ENCODE data around the gene SLBP.
"Not testable (repeated sequence)": the region's sequence is repeated elsewhere in the genome, so short reads cannot be mapped to it uniquely, and the experiment has no call there.

The SLBP gene

DNA sequence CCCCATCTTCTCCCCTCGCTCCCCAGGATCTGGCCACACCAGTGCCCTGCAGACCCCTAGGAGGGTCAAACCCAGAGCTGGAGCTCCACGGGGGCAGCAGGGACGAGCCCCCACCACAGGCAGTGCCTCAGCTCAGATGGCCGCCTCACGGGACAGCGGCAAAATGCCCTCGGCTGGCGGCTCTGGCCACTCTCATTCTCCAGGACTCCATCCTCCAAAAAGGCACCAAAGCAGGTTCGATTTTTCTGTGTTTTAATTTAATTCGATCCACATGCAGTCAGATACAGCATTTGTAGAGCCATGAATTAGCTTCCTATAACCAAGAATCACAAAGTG, 36.3 kb downstream of the SLBP start:
- no peak for DNase-seq (ENCODE audit: low read depth)

DNA sequence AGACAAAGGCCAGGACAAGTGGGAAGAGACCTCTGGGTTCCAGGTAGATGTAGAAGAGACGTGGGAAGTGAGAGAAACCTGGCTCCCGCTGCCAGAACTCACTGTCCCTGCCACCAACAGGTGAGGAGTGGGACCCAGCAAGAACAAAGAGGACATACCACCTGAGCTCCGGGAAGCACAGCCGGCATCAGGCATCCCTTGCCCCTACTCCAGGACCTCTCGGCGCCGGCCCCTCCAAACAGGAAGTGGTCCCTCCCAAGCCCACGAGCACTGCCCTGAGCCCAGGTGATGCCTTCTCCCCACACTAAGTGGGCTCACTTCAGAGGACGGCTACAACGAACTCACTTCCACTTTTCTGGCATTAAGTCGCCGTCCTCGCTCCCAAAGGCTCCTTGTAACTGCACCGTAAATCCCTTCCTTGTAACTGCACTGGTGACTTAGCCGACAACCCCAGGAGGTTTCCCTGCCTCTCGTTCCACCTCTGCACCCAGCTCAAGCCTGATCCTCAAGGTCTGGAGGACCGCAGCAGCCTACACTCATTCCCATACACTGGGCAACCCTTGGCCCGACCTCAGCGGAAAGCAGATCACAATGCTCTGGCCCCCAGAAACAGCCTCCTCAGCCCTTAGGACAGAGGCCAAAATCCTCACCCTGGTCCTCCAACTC, 36.9 kb downstream of the SLBP start:
- no peak for DNase-seq (ENCODE audit: low read depth)

DNA sequence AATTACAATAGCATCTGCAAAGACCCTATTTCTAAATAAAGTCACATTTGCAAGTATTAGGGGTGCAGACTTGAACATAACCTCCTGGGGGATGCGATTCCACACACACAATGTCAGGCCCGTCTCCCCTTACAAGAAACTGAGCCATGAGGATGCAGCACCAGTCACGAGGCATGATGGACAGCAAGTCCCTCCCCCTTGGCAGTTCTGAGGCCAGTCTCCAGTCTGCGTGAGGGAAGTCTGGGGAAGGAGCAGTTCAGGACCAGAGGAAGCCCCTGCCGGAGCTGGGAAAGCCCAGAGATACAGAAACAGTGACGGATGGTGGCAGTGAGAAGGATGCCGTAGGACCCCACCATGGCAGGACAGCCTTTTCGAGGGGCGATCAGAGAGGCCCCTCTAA, 37.4 kb downstream of the SLBP start:
- no peak for DNase-seq (ENCODE audit: low read depth)

DNA sequence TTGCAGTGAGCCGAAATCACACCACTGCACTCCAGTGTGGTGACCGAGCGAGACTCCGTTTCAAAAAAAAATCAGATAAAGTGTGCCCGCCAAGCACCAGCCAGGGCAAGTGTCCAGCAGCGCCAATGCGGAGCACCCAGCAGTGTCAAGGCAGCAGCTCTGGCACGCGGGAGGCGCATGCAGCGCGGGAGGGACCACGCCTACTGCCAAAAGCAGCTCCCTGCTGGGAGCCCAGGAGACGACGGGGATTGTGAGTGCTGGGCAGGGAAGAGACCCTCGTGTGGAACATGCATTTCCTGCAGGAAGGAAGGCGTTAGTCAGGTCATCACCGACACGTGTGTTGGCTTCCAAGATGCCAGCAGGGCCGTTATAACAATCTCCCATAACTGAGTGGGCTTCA, 38.4 kb downstream of the SLBP start:
- DNase-seq (ENCODE audit: low read depth): no peak

DNA sequence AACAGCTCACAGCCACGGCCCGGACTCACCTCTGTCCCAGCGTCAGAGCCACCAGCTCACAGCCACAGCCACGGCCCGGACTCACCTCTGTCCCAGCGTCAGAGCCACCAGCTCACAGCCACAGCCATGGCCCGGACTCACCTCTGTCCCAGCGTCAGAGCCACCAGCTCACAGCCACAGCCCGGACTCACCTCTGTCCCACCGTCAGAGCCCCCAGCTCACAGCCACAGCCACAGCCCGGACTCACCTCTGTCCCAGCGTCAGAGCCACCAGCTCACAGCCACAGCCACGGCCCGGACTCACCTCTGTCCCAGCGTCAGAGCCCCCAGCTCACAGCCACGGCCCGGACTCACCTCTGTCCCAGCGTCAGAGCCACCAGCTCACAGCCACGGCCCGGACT, 41.1 kb downstream of the SLBP start:
- DNase-seq (ENCODE audit: low read depth): not testable (repeated sequence)

DNA sequence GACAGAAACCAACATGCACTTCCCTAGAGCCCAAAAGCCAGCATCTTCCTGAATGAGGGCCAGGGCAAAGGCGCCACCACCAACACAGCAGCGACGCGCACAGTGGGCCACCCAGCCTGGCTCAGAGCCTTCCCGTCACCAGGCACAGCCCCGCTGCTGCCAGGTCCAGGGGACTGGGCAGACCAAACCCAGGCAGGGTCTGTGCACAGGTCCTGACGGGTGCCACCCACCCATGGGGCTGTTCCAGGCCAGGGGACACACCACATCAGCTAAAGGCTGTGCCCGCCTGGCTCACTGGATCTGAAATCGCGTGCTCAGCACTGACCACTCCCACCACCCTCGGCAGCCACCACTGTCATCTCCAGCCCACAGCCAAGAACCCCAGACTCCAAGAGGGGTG, 41.8 kb downstream of the SLBP start:
- DNase-seq (ENCODE audit: low read depth): no peak

DNA sequence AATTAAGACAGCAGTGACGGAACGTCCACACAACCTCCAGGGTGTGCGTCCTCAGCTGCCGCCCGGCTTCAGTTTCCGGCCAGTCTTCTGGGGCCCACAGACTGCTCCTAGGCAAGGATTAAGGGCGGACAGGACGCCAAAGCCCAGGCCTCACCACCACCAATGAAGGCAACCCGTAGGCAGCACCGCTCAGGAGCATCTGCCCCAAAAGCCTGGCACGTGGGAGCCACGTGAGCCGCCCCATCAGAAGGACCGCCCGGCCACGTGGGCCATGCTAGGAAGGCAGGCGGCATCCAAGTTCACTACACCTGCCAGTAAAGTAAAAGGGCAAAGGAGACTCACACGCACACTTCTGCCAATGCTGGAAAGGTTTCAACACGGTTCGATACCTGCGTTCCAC, 42.3 kb downstream of the SLBP start:
- DNase-seq (ENCODE audit: low read depth): no peak

DNA sequence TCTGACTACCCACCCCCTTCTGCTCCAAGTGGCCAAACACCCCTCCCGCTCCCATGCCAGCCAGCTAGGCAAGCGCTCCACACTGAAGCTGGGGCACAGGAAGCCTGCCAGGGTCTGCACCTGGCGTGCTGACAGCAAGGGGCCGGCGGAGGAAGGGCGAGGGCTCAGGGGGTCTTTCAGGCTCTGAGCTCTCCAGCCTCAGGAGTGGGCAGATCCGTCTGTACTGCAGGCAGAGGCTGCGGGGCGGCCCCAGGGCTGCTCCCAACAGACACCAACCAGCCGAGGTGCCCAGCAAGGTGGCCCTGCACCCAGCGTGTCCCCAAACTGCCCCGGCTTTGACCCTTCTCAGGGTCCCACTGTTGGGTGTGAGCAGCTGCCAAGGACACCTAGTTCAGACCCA, 42.8 kb downstream of the SLBP start:
- no peak for DNase-seq (ENCODE audit: low read depth)

DNA sequence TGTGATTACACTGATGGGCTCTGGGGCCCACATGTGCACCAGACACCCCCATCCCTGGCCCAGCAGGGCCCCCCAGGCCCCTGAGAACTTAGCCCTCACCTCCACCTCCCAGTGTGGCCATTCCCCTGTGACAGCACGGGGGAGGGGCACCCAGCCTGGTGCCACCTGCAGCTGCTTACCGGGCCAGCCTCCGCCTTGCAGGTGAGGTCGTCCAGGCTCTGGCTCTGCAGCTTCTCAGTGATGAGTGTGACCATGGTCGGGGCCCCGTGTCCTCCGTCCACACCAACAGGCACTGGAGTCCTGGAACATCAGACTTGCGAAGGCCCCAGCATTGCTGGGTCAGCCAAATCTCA, 43.7 kb downstream of the SLBP start:
- no peak for DNase-seq (ENCODE audit: low read depth)

DNA sequence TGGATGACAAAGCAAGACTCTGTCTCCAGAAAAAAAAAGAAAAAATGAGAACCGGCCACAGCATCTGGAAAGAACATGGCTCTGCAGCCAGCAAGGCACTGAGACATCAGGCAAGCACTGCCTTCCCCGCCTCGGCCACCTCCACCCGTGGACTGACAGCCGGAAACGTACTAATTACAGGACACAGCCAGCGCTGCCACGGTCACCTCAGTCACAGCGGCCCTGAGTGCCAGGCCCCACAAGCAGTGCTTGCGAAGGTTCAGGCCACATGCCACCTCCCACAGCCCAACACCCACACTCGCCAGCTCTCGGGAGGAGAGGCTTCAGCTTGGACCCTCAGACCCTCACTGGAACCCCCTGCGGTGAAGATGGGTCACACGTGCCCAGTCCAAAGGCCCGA, 44.8 kb downstream of the SLBP start:
- DNase-seq (ENCODE audit: low read depth): no peak

DNA sequence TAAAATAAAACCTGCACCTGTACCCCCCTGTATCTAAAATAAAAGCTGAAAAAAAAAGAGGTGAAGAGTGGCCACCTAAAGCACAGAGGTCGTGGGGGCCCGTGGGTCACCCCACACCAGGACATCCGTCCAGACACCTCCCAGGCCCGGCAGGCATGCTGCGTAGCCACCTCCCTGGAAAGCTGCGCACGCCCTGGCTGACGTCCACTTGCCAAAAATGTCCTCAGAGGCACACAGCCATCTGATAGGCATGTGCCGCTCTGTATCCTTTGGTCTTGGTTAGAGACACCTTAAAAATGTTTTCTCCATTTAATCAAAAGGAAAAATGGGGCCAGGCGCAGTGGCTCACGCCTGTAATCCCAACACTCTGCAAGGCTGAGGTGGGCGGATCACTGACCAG, 45.7 kb downstream of the SLBP start:
- no peak for DNase-seq (ENCODE audit: low read depth)

DNA sequence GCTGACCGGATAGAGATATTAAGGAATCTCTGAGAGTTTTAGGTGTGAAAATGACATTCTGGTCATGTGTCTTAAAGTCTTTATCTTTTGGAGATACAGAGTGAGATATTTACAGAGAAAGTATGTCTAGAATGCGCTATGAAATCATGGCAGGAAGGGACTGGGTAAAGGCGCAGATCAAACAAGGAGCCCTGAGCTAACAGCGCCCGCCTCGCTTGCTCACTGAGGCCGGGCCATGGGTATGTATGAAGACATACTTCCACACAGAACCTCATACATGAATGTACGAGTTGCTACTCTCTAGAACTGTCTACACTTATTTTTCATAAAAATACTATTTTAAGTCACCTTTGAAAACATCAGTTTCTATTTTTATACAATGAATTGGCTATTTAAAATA, 48.0 kb downstream of the SLBP start:
- DNase-seq (ENCODE audit: low read depth): no peak

DNA sequence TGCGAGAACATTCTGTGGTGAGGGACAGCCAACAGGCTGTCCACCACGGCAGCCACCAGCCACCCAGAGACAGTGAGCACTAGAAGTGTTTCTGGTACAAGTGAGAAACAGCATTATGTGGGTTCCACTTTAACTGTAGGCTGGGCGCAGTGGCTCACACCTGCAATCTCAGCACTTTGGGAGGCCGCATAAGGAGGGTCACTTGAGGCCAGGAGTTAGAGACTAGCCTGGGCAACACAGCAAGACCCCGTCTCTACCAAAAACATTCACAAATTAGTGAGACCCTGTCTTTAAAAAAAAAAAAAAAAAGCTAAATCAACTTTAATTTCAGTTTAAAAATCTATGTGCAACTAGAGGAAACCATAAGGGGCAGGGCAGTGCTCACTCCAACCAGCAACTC, 48.6 kb downstream of the SLBP start:
- no peak for DNase-seq (ENCODE audit: low read depth)

DNA sequence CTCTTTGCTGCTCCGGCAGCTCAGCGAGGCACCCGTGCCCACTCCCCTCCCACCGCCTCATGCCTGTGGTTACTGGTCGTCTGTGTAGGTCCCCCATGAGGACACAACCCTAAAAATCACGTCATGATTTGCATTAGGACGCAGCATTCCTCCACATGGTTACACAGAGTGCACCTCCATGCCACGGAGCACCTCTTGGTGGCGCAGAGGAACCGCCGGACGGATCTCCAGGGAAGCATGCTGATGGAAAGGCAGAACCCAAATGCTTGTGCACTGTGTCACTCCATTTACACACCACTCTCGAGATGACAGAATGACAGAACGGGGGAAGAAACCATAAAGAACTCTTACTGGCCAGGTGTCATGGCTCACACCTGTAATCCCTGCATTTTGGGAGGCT, 50.4 kb downstream of the SLBP start:
- no peak for DNase-seq (ENCODE audit: low read depth)

DNA sequence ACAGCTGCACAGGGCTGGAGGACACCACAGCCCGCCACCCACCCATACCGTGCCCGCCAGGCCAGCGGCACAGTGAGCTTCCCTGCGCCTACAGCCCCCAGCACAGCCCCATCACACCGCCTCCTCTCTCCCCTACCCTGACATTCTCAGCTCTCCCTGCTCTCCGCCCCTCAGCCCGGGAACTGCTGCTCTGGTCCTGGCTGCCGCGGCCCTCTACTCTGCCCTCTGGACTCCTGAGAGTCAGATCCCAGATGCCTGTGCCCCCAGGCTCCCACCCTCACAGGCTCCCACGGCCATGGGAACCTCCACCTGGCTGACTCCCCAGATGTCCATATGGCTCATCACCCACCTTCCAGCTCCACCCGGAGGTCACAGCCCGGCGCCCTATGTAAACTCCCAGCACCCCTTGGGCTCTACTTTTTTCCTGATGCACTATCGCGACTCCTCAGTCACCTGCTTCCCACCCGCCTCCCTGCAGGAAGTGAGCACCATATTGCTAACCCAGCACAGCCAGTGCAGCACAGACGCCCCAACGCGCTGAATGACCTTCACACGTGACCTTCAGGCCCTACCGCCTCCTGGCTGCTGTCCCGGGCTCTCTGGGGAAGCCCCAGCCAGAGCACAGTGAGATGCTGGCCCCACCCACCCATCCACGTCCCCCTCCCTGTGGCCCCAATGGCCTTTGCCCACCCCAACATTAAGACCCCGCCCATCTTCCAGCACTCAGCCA, 51.0 kb downstream of the SLBP start:
- DNase-seq (ENCODE audit: low read depth): no peak

DNA sequence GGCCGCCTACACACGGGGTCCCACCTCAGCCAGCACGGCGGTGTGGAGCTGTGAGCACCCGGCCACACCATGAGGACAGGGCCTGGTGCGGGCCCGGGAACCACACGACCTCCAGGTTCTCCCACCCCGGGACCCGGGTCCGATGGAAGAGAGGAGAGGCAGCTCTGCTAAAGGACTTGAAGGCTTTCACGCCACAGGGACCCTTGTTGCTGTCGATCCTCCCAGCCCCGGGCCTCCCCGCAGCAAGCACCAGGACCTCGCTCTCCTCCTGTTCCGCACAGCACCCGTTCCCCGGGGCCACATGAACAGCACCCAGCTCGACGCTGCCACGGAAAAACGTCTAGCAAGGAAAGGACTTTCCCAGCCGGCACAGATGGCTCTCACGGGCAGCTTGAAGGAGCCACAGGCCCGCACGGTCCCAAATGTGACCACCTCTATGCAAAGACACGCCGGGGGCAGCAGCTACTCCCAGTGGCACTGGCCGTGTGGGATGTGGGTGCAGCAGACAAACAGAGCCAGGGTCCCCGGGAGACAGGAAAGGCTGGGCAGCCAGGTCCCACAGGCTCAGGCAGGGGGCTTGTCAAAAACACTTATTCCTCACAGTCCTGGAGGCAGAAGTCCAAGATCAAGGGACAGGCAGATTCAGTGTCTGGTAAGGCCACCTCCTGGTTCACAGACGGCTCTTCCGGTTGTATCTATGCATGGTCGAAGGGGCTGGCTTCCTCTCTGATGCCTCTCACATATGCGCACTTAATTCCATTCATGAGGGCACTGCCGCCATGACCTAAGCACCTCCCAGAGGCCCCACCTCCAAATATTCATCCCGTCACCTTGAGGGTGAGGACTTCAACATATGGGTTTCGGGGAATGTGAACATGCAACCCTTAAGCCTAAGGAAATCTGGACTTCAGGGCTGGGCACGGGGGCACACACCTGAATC, 52.7 kb downstream of the SLBP start:
- DNase-seq (ENCODE audit: low read depth): no peak

DNA sequence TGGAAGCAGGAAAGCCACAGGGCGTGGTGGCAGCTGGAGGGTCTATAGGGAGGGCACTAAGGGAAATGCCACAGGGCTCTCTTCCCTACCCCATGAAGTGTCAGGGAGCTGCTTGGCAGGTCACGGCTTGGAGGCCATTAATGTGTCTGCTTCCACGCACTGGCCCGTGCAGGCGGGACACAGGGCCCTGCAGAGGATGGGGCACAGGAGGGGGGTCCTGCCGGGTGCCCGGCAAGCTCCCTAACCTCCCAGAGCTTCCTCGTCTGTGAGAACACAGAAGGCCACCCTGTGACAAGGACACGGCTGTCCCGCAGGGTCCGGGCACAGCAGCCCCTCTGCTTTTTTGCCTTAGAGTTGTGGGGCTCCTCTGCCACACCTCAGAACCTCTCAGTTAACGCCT, 53.5 kb downstream of the SLBP start:
- DNase-seq (ENCODE audit: low read depth): no peak

DNA sequence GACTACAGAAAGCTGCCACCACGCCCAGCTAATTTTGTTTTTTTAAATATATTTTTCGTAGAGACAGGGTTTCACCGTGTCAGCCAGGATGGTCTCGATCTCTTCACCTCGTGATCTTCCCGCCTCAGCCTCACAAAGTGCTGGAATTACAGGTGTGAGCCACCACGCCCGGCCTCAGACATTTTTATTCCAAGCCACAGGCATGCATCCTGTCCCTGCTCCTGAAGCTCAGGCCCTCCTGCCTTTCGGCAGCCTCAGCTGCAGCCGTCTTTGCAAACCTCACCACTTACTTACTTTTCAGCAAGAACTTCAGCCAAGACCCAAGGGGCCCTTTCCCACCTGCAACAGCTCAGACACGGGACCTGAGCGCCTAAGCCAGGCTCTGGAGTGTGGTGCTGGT, 54.0 kb downstream of the SLBP start:
- no peak for DNase-seq (ENCODE audit: low read depth)

DNA sequence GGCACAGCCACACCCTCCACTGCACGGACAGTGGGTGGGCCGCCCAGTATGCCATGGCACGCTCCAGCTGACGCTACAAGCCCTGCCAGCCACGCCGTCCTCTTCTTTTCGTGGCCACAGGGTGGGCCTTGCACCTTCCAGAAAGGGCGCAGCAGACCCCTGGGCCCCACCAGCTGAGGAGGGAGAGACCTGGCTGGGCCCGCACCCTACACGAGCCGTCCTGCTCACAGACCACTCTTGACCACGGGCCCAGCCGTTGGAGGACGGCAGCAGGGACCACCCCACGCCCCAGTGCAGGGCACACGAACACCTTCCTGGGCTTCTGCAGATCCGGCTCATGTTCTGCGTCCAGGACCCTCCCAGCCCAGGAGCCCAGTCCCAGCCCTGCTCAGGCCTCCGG, 55.1 kb downstream of the SLBP start:
- no peak for DNase-seq (ENCODE audit: low read depth)

DNA sequence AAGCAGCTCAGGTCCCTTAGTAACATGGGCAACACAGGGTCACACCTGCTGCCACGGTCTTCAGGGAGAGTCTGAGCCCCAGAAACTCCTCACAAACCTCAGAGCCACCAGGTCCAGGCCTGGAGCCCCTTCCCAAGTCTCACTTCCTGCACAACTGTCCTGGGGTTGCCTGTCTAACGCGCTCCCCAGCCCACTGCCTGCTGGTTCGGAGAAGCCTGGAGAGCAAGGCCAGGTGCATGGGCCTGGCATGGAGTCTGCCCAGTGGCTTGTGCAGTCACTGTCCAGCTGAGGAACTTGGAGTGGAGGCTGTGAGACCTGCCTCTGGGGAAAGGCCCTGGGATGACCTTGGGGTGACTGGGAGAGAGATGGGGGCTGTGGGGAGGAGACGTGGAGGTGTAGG, 56.0 kb downstream of the SLBP start:
- DNase-seq (ENCODE audit: low read depth): no peak

DNA sequence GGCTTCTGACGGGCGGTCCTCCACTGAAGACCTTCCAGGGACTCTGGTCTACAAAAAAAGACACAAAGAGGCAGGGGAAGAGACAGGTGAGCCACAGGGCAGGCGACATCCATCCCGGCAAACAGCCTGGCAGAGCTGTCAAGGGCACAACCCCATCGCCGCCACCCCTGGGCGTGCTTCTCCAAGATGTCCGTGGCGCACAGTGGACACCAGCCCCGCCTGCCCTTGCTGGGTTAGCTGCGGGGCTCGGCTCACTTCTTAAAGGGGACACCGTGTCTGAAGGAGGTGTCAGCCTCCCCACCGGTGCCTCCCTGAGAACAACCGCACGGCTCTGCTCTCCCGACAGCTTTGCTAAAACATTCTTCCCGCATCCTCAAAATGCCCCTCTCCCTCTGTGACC, 56.4 kb downstream of the SLBP start:
- DNase-seq (ENCODE audit: low read depth): no peak

DNA sequence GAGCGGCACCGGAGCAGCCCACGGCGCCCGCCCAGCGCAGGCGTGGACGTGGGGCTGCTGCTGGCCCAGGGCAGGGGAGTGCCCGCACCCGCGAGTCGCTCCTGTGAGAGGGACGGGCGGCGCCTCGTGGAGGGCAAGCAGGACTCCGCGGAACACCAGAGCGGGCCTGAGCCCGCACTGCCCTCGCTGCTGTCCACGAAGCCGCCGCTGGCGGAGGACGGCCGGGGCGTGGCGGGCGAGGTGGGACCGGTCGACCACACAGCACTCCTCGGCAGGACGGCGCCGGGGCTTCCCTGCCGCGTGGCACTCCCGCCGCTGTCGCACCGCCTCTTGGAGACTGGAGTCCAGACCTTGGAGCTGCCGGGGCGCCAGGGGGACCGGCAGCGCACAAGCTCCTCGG, 57.0 kb downstream of the SLBP start:
- DNase-seq (ENCODE audit: low read depth): no peak

DNA sequence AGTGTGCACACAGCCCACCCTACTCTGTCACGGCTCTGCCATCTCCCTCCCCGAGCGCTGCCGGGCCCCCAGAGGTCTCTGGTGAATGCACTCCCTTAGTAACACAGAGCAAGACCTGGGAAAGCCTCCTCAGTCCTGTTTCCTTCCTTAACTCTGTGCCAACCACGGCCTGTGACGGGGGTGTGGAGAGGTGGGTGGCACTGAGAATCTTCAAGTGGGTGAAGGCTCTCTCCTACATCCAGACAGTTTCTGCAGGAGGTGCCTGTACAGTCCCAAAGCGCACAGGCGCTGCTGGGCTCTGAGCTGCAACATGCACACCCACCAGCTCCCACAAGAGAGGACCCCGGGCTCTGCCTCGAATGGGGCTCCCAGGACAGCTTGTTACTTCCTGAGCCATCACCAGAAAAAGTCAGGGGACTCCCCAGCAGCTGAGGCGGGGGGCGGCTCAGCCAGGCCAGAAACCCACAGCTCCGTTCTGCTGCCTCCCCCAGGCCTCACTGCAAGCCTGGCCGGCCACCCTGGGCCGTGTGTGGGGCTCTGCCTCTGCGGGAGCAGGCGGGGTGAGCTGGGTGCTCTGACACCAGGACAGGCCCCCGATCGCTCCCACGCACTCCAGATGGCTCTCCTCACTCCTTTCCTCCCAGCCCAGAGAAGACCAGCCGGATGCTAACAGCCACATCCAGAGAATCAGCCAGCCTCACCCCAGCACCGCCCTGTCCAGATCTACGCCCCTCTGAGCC, 57.7 kb downstream of the SLBP start:
- DNase-seq (ENCODE audit: low read depth): no peak
